ENCODE results near the gene LRRC2. TPM values are rescaled to one million over a fixed set of nuclear protein-coding genes. Genes with fewer than 3 reads are reported as not detected.

The LRRC2 gene
- 1 to 10 TPM in 4 of 6 donors, under 1 TPM in 2; 0.61 to 2.2 (median 1.3) TPM for total RNA-seq
- polyA plus RNA-seq: under 1 TPM; 0.46 to 0.85 TPM

GRCh38 chr3:46566040-46566641 lies at the start of gene LRRC2:
LRRC2 (minus strand) TSS chr3:46566302; CDS start chr3:46551591, 14,711 bp downstream.
- TF ChIP-seq, protein P1, sequence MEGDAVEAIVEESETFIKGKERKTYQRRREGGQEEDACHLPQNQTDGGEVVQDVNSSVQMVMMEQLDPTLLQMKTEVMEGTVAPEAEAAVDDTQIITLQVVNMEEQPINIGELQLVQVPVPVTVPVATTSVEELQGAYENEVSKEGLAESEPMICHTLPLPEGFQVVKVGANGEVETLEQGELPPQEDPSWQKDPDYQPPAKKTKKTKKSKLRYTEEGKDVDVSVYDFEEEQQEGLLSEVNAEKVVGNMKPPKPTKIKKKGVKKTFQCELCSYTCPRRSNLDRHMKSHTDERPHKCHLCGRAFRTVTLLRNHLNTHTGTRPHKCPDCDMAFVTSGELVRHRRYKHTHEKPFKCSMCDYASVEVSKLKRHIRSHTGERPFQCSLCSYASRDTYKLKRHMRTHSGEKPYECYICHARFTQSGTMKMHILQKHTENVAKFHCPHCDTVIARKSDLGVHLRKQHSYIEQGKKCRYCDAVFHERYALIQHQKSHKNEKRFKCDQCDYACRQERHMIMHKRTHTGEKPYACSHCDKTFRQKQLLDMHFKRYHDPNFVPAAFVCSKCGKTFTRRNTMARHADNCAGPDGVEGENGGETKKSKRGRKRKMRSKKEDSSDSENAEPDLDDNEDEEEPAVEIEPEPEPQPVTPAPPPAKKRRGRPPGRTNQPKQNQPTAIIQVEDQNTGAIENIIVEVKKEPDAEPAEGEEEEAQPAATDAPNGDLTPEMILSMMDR (IDR thresholded peaks at IDR 0.05): no peak
- Histone ChIP-seq H3K4me3 (peak within 1 kb of the TSS; percentile 38 to 60 (median 48)), H3K9me3 (no peaks in the 10 kb centered on the region), H3K27ac (peak within 1 kb of the TSS in 2 of 4 donors; percentile 1), H3K4me1 (no peaks in the 10 kb centered on the region), H3K36me3 (no peaks in the 10 kb centered on the region), H3K27me3 (no peaks in the 10 kb centered on the region)
- FAIRE-seq (no peak), DNase-seq (peak; percentile 31 to 69 (median 64)), ATAC-seq (peak; percentile 75 to 86 (median 84))
- 0 to 1% methylated on average over 39 of the region's 39 CpGs for WGBS, 2 donors
- intact Hi-C loops (cut with DNase I): no loop called here

DNA sequence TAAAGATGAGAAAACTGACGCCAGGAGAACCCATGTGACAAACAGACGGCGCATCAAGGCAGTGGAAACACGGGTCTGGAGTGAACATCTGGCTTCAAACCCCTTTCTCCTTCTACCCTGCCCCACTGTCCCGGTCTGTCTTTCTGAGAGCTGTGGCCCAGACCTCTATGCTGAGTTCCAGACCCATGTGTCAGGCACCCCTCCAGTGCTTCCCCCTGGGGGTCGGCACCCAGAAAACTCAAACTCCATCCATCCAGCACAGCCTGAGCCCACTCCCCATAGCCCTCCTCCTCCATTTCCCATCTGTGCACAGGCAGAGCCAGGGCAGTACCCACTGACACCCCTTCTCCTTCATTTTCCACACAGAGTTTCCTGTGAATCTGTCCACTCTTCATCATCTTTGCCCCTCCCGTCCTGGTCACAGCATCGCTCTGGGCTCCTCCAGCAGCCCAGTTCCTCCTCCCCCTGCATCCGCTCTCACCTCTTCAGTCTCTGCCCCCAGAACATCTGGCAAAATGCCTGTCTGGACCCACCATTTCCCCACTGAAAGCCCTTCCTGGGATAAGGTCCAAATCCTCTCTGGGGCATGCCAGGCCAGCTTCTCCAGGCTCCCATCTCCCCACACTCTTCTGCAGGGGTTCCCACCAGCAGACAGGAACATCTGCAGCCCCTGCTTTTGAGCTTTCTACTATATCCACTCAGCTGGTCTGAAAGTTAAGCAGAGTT lies 49.1 kb upstream of the LRRC2 start:
- no peaks in the 10 kb centered on the region for H3K9me3 ChIP-seq
- TF ChIP-seq, protein P1 (IDR thresholded peaks at IDR 0.05): no peak
- H3K4me3 ChIP-seq: no peak overlapping the region
- WGBS, 2 donors: 82 to 89% methylated on average over 9 of the region's 9 CpGs
- no peaks in the 10 kb centered on the region for H3K36me3 ChIP-seq
- ATAC-seq (no peak), DNase-seq (no peak), FAIRE-seq (no peak)
- intact Hi-C loops (cut with DNase I): no loop called here
- no peak overlapping the region for H3K27ac ChIP-seq
- H3K4me1 ChIP-seq: peaks cover 0 to 7% (median 5%) of the 10 kb centered on the region in 3 donors
- peaks cover 0 to 4% (median 0%) of the 10 kb centered on the region in 4 donors for H3K27me3 ChIP-seq

GRCh38 chr3:46614431-46614830 lies 48.3 kb upstream of the LRRC2 start:
- Histone ChIP-seq H3K9me3 (no peaks in the 10 kb centered on the region), H3K36me3 (no peaks in the 10 kb centered on the region), H3K4me1 (peaks cover 0 to 7% (median 5%) of the 10 kb centered on the region in 3 donors), H3K4me3 (no peak overlapping the region), H3K27ac (no peak overlapping the region), H3K27me3 (peaks cover 0 to 4% (median 0%) of the 10 kb centered on the region in 4 donors)
- ATAC-seq (no peak), FAIRE-seq (no peak), DNase-seq (no peak)
- TF ChIP-seq, protein P1 (IDR thresholded peaks at IDR 0.05): no peak
- intact Hi-C loops (cut with DNase I): no loop called here
- 83 to 84% methylated on average over 4 of the region's 4 CpGs for WGBS, 2 donors

- Histone ChIP-seq H3K9me3 (no peaks in the 10 kb centered on the region), H3K36me3 (no peaks in the 10 kb centered on the region), H3K4me1 (peaks cover 0 to 7% (median 5%) of the 10 kb centered on the region in 3 donors), H3K27me3 (peaks cover 0 to 4% (median 0%) of the 10 kb centered on the region in 4 donors), H3K27ac (no peak overlapping the region), H3K4me3 (no peak overlapping the region)
- WGBS, 2 donors: 78 to 89% methylated on average over 10 of the region's 10 CpGs
- ATAC-seq (no peak), DNase-seq (no peak), FAIRE-seq (no peak)
- TF ChIP-seq, protein P1 (IDR thresholded peaks at IDR 0.05): no peak
- intact Hi-C loops (cut with DNase I): no loop called here
Observed at GRCh38 chr3:46613313-46614005, 47.4 kb upstream of the LRRC2 start.
